Bronchial epithelial cell (primary cell): ENCODE results near the gene MAPKAPK2. TPM values are rescaled to one million over a fixed set of nuclear protein-coding genes. Genes with fewer than 3 reads are reported as not detected.

Experiments used
- DNase-seq: peaks from one replicate; pipeline ENCODE4 v3.0.0-alpha.2; 2010; ENCODE audit warnings: low read depth
- FAIRE-seq: peaks from 2 replicates; lab custom pipeline; 2011; peaks lifted over from hg19 to GRCh38; lab: Jason Lieb, UNC
- H3K27me3 ChIP-seq: 2 replicates; pipeline ENCODE4 v1.5.1; 2011; ENCODE audit warnings: low read length; ENCODE audit not compliant: control insufficient read depth, insufficient read depth
- H3K36me3 ChIP-seq: 2 replicates; pipeline ENCODE4 v1.5.1; 2011; ENCODE audit warnings: low read length; ENCODE audit not compliant: control insufficient read depth, insufficient read depth
- H3K4me3 ChIP-seq: 2 replicates; pipeline ENCODE4 v1.5.1; 2011; ENCODE audit warnings: mild to moderate bottlenecking, low read depth, low read length, control low read depth
- CTCF ChIP-seq: IDR thresholded peaks from 2 replicates; pipeline ENCODE4 v1.5.1; 2011; ENCODE audit warnings: mild to moderate bottlenecking, moderate library complexity, low read length, control low read depth, inconsistent platforms; ENCODE audit not compliant: insufficient read depth, severe bottlenecking
- total RNA-seq: library from RNA; depleted of rRNA; stranded (reverse); fragments of >200 nt; gene quantifications from 2 replicates; pipeline ENCODE4 v1.2.1, GENCODE V29; 2014

Gene MAPKAPK2
- total RNA-seq, 1 donor from 2014 or later, result 23.2 TPM

- Histone ChIP-seq H3K27me3 (no peaks in the 10 kb centered on the region), H3K36me3 (no peaks in the 10 kb centered on the region), H3K4me3 (peak overlapping the region; percentile 64)
- no peak for TF ChIP-seq CTCF
- no peak for FAIRE-seq
- DNase-seq, result peak; percentile 83
Measured at GRCh38 chr1:206685769-206686477, 1.2 kb downstream of the MAPKAPK2 start.

GRCh38 chr1:206686478-206687249 lies 2.0 kb downstream of the MAPKAPK2 start:
- no peak for FAIRE-seq
- DNase-seq, result no peak
- no peaks in the 10 kb centered on the region for H3K36me3 ChIP-seq
- no peak for TF ChIP-seq CTCF
- H3K4me3 ChIP-seq, result peak overlapping the region; percentile 64
- no peaks in the 10 kb centered on the region for H3K27me3 ChIP-seq

GRCh38 chr1:206687251-206687914 lies 2.7 kb downstream of the MAPKAPK2 start:
- no peaks in the 10 kb centered on the region for H3K36me3 ChIP-seq
- FAIRE-seq (no peak), DNase-seq (no peak)
- TF ChIP-seq CTCF, result no peak
- no peaks in the 10 kb centered on the region for H3K27me3 ChIP-seq
- H3K4me3 ChIP-seq, result no peak overlapping the region

- H3K36me3 ChIP-seq, result peaks cover 2% of the 10 kb centered on the region
- no peak for FAIRE-seq
- no peak for DNase-seq
- no peak overlapping the region for H3K4me3 ChIP-seq
- no peak for TF ChIP-seq CTCF
- H3K27me3 ChIP-seq, result no peaks in the 10 kb centered on the region
Measured at GRCh38 chr1:206687915-206688442, 3.3 kb downstream of the MAPKAPK2 start.

GRCh38 chr1:206690516-206690915 lies 5.8 kb downstream of the MAPKAPK2 start:
- no peak for DNase-seq
- no peaks in the 10 kb centered on the region for H3K27me3 ChIP-seq
- H3K4me3 ChIP-seq, result no peak overlapping the region
- TF ChIP-seq CTCF, result no peak
- FAIRE-seq, result no peak
- H3K36me3 ChIP-seq, result peaks cover 8% of the 10 kb centered on the region
